ENCODE results near the gene FAM98B. TPM values are rescaled to one million over a fixed set of nuclear protein-coding genes. Genes with fewer than 3 reads are reported as not detected.

FAM98B gene
- total RNA-seq, 3 donors from 2014 or later: 42.5 to 44.6 (median 44.0) TPM

DNA sequence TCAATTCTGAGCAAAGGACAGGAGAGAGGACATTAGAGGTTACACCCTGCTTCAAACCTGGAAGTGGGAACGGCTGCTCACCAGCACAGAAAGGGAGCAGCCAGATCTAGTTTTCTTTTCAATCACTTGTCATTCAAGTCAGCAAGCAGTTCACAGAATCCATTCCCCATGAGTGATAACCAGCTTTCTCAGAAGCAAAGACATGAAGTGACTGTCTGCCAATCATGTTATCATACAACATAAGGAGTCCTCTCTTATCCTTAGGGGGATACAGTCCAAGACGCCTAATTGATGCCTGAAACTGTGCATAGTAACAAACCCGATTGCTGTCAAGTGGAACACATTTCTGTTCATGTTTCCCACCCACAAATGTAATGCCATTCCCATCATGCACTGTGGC, 54.7 kb downstream of the FAM98B start:
- peak; percentile 58 to 73 for ATAC-seq
- Mint-ChIP-seq H3K27me3 (ENCODE audit: low read depth) (no peaks in the 10 kb centered on the region), H3K9me3 (no peaks in the 10 kb centered on the region), H3K36me3 (ENCODE audit: insufficient read depth) (peaks cover 44% of the 10 kb centered on the region), H3K4me3 (no peak overlapping the region), H3K4me1 (ENCODE audit: low read depth) (peaks cover 19% of the 10 kb centered on the region)
- no peak for DNase-seq

DNA sequence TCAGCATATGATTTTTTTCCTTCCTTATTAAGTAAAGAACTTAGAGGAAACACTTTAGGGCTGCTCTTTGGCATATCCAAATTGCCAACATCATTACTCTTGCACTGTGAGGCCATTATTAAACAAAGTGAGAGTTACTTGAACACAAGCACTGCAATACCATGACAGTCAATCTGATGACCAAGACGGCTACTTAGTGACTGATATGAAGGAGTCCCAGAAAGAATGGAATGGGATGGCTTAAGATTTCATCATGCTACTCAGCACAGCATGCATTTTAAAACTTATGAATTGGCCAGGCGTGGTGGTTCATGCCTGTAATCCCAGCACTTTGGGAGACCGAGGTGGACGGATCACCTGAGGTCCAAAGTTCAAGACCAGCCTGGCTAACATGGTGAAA, 55.2 kb downstream of the FAM98B start:
- no peak overlapping the region for H3K4me3 Mint-ChIP-seq
- DNase-seq (no peak), ATAC-seq (peak in 1 of 2 donors; percentile 23)
- H3K4me1 Mint-ChIP-seq (ENCODE audit: low read depth): peaks cover 19% of the 10 kb centered on the region
- no peaks in the 10 kb centered on the region for H3K9me3 Mint-ChIP-seq
- peaks cover 44% of the 10 kb centered on the region for H3K36me3 Mint-ChIP-seq (ENCODE audit: insufficient read depth)
- no peaks in the 10 kb centered on the region for H3K27me3 Mint-ChIP-seq (ENCODE audit: low read depth)

DNA sequence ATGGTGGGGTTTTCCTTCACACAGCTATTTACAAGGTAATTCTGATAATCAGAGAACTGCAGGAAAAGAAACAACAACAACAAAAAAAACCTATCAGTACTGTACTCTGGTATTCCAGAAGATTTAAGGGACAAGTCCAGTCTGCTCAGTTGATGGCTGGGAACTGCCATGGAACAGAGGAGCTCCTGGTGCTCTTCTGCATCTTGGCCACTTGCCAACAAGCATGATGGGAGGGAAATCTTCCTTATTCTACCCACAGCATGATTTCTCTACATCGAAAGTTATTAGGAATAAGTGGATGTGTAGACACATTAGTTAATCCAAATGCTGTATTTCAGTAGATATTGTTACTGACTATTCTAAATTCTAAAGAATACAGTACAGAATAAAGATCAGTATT, 59.0 kb downstream of the FAM98B start:
- DNase-seq (no peak), ATAC-seq (no peak)
- peaks cover 40% of the 10 kb centered on the region for H3K36me3 Mint-ChIP-seq (ENCODE audit: insufficient read depth)
- H3K4me3 Mint-ChIP-seq: no peak overlapping the region
- H3K27me3 Mint-ChIP-seq (ENCODE audit: low read depth): no peaks in the 10 kb centered on the region
- H3K4me1 Mint-ChIP-seq (ENCODE audit: low read depth): peaks cover 22% of the 10 kb centered on the region
- H3K9me3 Mint-ChIP-seq: no peaks in the 10 kb centered on the region

DNA sequence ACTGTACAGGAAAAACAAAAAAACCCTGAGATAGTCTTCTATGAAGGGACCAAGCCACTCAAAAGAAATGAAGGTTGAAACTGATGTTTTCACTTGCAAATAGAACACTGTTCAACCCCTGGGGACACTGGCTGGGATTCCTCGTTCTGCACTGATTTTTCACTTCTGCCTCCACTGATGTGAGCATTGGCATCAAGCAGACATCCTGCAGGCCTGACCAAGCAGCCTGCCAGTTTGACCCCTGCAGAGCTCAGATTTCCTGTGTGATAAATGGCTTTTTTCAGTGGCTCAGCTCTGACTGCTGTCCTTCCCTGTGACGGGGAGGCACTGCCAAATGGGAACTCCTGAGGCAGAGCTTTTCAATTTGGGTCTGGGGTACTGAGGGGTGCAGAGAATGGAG, 60.7 kb downstream of the FAM98B start:
- Mint-ChIP-seq H3K27me3 (ENCODE audit: low read depth) (no peaks in the 10 kb centered on the region), H3K9me3 (no peaks in the 10 kb centered on the region), H3K4me1 (ENCODE audit: low read depth) (peaks cover 20% of the 10 kb centered on the region), H3K4me3 (no peak overlapping the region), H3K36me3 (ENCODE audit: insufficient read depth) (peaks cover 42% of the 10 kb centered on the region)
- DNase-seq (no peak), ATAC-seq (no peak)

DNA sequence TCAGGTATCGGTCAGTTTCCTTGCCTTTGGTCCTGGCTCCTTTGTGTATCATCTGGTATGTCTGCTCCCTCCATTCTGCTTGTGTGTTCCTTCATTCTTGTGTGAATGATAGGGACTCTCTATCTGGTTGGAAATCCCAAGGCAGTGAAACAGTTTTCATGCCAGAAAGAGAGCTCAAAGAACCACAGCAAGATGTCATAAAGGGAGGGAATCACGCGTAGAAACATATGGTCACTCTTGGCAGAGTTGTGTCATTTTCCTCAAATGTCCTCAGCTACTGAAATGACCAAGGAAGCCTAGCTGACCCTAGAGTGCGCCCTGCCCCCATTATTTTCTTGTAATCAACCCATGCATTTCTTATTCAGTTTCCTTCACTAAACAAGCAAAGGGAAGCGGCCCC, 62.7 kb downstream of the FAM98B start:
- Mint-ChIP-seq H3K36me3 (ENCODE audit: insufficient read depth) (peaks cover 36% of the 10 kb centered on the region), H3K9me3 (no peaks in the 10 kb centered on the region), H3K4me3 (no peak overlapping the region), H3K4me1 (ENCODE audit: low read depth) (peaks cover 28% of the 10 kb centered on the region), H3K27me3 (ENCODE audit: low read depth) (no peaks in the 10 kb centered on the region)
- DNase-seq: no peak
- no peak for ATAC-seq

DNA sequence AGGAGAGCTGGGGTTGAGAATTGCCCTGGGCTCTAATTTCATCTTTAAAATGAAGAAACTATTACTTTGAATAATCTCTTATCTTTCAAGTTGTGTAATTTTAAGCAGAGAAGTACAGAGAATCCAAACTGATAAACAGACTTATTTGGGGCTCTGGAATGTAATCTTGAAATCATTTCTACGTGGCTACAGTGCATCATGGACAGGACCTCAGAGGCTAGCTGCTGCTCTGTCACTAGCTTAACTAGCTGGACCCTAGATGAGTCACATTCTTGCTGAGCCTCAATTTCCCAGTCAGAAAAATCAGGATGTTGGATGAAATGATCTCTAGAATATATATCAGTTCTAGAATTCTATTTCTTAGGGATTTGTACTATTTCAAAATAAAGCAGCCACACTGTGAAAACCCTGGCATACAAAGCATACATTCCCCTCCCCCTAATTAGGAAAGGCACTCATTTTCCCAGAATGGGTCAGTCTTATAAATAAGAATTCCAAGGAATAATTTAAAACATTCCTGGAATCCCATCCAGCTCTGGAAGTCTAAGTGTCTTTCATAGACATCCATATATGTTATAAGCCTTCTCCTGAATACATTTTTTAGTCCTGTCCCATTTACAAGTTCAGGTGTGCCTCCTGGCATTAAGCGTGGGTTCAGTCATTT, 63.5 kb downstream of the FAM98B start:
- no peak for ATAC-seq
- Mint-ChIP-seq H3K27me3 (ENCODE audit: low read depth) (no peaks in the 10 kb centered on the region), H3K36me3 (ENCODE audit: insufficient read depth) (peaks cover 37% of the 10 kb centered on the region), H3K9me3 (no peaks in the 10 kb centered on the region), H3K4me3 (no peak overlapping the region), H3K4me1 (ENCODE audit: low read depth) (peaks cover 33% of the 10 kb centered on the region)
- DNase-seq: no peak

DNA sequence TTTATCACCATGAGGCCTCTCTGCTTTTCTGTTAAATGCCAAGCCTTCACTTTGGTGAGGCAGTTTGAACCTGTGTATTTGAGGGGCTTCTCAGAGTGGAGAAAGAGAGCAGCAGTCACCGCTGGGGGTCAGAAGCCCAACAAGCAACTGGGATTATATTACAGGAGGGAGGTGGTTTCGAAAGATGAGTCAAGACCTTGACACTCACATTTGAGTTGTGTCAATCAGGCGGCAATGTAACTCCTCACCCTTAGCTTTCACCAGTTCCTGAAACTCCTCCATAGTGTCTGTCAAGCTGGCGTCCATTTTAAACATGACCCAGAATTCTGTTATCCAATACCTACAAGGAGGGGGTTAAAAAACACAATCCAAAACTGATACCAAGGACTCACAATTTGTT, 64.2 kb downstream of the FAM98B start:
- Mint-ChIP-seq H3K36me3 (ENCODE audit: insufficient read depth) (peaks cover 43% of the 10 kb centered on the region), H3K27me3 (ENCODE audit: low read depth) (no peaks in the 10 kb centered on the region), H3K9me3 (no peaks in the 10 kb centered on the region), H3K4me3 (no peak overlapping the region), H3K4me1 (ENCODE audit: low read depth) (peaks cover 39% of the 10 kb centered on the region)
- DNase-seq (no peak), ATAC-seq (peak in 1 of 2 donors; percentile 42)

DNA sequence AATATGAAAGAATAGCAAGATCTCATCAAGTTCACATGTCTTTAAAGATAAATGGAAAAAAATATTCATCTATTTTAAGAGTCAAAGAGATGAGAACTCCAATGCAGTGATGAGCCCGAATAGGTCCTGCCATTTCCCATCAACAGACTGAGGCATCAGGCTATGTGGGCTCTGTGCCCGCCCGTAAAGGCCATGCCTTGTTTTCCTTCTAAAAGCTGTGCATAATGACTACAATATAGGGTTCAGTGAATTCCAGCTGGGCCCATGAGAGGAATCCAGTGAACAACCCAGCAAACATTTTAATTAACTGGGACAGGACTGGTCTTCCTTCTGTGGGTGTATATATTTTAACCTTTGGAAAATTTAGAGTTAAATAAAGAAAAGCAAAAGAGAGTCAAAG, 66.1 kb downstream of the FAM98B start:
- Mint-ChIP-seq H3K9me3 (no peaks in the 10 kb centered on the region), H3K4me3 (no peak overlapping the region), H3K36me3 (ENCODE audit: insufficient read depth) (peaks cover 45% of the 10 kb centered on the region), H3K27me3 (ENCODE audit: low read depth) (no peaks in the 10 kb centered on the region), H3K4me1 (ENCODE audit: low read depth) (peaks cover 45% of the 10 kb centered on the region)
- DNase-seq (no peak), ATAC-seq (no peak)

DNA sequence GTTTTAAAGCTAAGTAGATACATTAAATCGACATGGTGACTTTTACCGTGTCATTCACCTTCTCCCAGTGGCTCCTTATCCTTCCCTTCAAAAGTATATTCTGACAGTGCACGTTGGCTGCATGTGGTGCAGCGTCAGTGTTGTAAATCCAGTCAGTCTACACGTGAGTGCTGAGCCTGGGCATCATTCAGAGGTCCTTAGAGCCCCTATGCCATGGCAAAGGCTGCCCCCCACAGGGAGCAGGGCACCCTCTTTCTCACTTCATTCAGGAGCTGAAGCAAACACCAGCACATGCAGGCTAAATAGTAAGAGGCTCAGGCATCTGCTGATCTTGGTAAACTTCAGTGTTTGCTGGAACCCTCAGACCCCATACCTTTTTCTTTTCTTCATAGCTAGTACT, 67.4 kb downstream of the FAM98B start:
- Mint-ChIP-seq H3K4me1 (ENCODE audit: low read depth) (peaks cover 54% of the 10 kb centered on the region), H3K4me3 (no peak overlapping the region), H3K36me3 (ENCODE audit: insufficient read depth) (peaks cover 44% of the 10 kb centered on the region), H3K9me3 (no peaks in the 10 kb centered on the region), H3K27me3 (ENCODE audit: low read depth) (no peaks in the 10 kb centered on the region)
- ATAC-seq (no peak), DNase-seq (no peak)

DNA sequence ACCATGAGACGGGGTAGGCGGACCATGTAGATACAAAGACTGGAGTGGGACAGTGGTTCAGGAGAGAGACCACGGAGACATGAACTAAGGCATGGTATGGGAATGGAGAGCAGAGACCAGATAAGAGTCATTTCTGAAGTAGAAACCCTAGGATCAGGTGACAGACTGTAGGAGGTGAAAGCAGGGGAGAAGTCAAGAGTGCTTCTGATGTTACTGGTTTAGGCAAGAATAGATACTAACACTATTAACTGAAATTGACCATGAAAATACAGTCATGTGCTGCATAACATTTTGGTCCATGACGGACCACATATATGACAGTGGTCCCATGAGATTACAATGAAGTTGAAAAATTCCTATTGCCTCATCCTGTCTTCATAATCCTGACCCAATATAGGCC, 69.0 kb downstream of the FAM98B start:
- Mint-ChIP-seq H3K27me3 (ENCODE audit: low read depth) (no peaks in the 10 kb centered on the region), H3K4me3 (no peak overlapping the region), H3K9me3 (no peaks in the 10 kb centered on the region), H3K4me1 (ENCODE audit: low read depth) (peaks cover 64% of the 10 kb centered on the region), H3K36me3 (ENCODE audit: insufficient read depth) (peaks cover 52% of the 10 kb centered on the region)
- DNase-seq: no peak
- peak in 1 of 2 donors; percentile 25 for ATAC-seq

DNA sequence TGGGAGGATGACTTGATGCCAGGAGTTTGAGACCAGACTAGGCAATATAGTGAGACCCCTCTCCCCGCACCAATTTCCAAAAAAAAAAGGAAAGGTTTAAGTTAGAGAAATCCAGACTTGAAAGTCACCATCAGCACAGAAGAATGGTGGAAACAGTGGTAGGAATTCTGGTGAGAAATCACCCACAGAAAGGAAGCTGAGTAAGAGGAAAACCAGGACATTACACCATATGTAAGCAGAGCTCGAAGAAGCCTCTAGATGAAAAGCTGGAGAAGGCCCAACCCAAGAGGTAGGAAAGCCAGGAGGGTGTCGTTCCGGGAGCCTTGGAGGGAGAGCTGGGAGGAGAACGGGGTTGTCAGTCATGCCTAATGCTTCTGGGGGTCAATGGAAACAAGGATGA, 70.2 kb downstream of the FAM98B start:
- H3K9me3 Mint-ChIP-seq: no peaks in the 10 kb centered on the region
- H3K4me3 Mint-ChIP-seq: no peak overlapping the region
- peaks cover 59% of the 10 kb centered on the region for H3K36me3 Mint-ChIP-seq (ENCODE audit: insufficient read depth)

DNA sequence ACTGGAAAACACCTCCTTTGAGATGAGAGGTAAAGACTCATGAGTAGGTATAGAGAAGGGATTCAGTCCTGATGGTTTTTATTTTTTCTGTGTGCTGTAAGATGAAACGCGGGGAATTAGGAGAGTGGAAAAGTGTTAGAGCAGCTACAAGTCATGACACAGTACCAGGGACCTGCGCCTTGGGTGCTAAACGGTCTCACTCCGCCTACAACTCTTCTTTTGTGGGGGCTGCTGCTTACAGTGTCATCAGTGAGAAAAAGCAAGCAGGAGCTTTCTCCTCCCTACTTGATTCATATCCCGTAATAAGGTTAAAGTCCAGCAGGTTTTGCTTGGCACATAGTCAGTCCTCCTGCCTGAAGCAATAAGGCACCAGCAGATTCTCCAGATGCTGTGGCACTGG, 71.6 kb downstream of the FAM98B start:
- DNase-seq: no peak
- no peak overlapping the region for H3K4me3 Mint-ChIP-seq
- H3K4me1 Mint-ChIP-seq (ENCODE audit: low read depth): peaks cover 74% of the 10 kb centered on the region
- H3K9me3 Mint-ChIP-seq: no peaks in the 10 kb centered on the region
- no peaks in the 10 kb centered on the region for H3K27me3 Mint-ChIP-seq (ENCODE audit: low read depth)
- H3K36me3 Mint-ChIP-seq (ENCODE audit: insufficient read depth): peaks cover 67% of the 10 kb centered on the region
- ATAC-seq: no peak

More for the DNA sequence above, 70.2 kb downstream of the FAM98B start:
- DNase-seq (no peak), ATAC-seq (no peak)
- Mint-ChIP-seq H3K27me3 (ENCODE audit: low read depth) (no peaks in the 10 kb centered on the region), H3K4me1 (ENCODE audit: low read depth) (peaks cover 71% of the 10 kb centered on the region)

DNA sequence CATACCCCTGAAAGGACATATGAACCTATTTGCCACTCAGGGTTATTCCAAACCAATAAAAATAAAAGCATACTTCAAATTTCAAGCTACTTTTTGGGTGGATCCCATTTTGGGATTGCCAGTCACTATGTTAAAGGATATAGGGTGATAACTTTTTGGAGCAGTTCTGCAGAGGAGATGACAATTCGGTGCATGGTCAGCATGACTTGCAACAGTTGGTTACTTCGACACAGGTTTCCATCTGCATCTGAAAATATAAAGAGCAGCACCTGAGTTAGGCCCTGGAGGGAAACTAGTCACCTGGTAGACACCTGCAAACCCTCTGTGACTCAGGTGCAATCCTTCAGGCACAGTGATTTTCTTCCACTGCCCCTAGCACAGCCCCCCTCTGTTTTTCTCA, 72.2 kb downstream of the FAM98B start:
- H3K36me3 Mint-ChIP-seq (ENCODE audit: insufficient read depth): peaks cover 70% of the 10 kb centered on the region
- DNase-seq (no peak), ATAC-seq (no peak)
- no peaks in the 10 kb centered on the region for H3K9me3 Mint-ChIP-seq
- no peak overlapping the region for H3K4me3 Mint-ChIP-seq
- peaks cover 80% of the 10 kb centered on the region for H3K4me1 Mint-ChIP-seq (ENCODE audit: low read depth)
- no peaks in the 10 kb centered on the region for H3K27me3 Mint-ChIP-seq (ENCODE audit: low read depth)

DNA sequence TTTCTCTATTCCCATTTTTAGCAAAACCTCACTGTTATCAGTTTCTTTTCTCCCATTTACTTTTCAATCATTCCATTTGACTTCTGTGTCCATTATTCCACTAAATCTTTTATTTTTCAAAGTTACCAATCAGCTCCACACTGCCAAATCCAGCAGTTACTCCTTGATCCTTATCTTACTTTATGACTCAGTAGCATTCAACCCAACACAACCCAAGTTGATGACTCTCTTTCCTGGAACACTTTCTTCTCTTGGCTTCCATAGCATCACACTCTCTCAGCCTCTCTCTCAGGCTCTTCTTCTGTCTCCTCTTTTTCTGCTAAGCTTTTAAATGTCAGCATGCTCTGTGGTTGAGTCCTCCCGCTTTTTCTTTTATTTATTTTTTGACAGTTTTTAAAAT, 74.4 kb downstream of the FAM98B start:
- Mint-ChIP-seq H3K4me3 (no peak overlapping the region), H3K36me3 (ENCODE audit: insufficient read depth) (peaks cover 69% of the 10 kb centered on the region), H3K27me3 (ENCODE audit: low read depth) (no peaks in the 10 kb centered on the region), H3K4me1 (ENCODE audit: low read depth) (peaks cover 85% of the 10 kb centered on the region), H3K9me3 (no peaks in the 10 kb centered on the region)
- ATAC-seq (peak in 1 of 2 donors; percentile 31), DNase-seq (no peak)

DNA sequence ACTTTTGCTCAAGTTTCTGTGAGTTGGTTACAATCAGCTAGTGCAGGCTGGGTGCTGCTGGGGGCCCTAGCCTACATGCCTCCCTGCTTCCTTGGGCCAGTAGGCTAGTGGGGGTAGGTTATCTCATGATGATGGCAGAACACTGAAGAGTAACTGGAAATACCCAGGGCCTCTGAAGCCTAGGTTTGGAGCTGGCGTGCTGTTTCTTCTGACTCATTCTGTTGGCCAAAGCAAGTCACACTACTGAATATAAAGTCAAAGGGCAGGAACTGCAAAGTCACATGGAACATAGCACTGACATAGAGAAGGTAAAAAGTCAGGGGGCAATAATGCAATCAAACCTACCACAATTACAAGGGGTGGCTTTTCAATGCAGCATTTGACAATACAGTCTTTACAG, 76.2 kb downstream of the FAM98B start:
- H3K9me3 Mint-ChIP-seq: no peaks in the 10 kb centered on the region
- no peaks in the 10 kb centered on the region for H3K27me3 Mint-ChIP-seq (ENCODE audit: low read depth)
- ATAC-seq: peak; percentile 83 to 86
- peaks cover 71% of the 10 kb centered on the region for H3K36me3 Mint-ChIP-seq (ENCODE audit: insufficient read depth)
- peaks cover 90% of the 10 kb centered on the region for H3K4me1 Mint-ChIP-seq (ENCODE audit: low read depth)
- H3K4me3 Mint-ChIP-seq: peak overlapping the region; percentile 32
- DNase-seq: peak; percentile 17
